Endothelial cell (in vitro differentiated cells): Measurements from ENCODE around the gene NIM1K. TPM values are rescaled to one million over a fixed set of nuclear protein-coding genes. Genes with fewer than 3 reads are reported as not detected.
"Not testable (repeated sequence)": the region's sequence is repeated elsewhere in the genome, so short reads cannot be mapped to it uniquely, and the experiment has no call there.

Experiments used
- DNase-seq: peaks from one replicate; pipeline ENCODE4 v3.0.0; 2021; ENCODE audit warnings: low spot score
- H3K27ac Mint-ChIP-seq: one replicate; pipeline ENCODE4 v1.8.0; 2021; ENCODE audit warnings: mixed read lengths, inconsistent platforms; ENCODE audit not compliant: unreplicated experiment
- H3K27me3 Mint-ChIP-seq: one replicate; pipeline ENCODE4 v1.8.0; 2021; ENCODE audit warnings: mild to moderate bottlenecking, moderate library complexity, mixed read lengths, inconsistent platforms; ENCODE audit not compliant: unreplicated experiment
- H3K36me3 Mint-ChIP-seq: one replicate; pipeline ENCODE4 v1.8.0; 2021; ENCODE audit warnings: mild to moderate bottlenecking, low read depth, mixed read lengths, inconsistent platforms; ENCODE audit not compliant: unreplicated experiment
- H3K4me1 Mint-ChIP-seq: one replicate; pipeline ENCODE4 v1.8.0; 2021; ENCODE audit warnings: mild to moderate bottlenecking, mixed read lengths, inconsistent platforms; ENCODE audit not compliant: unreplicated experiment
- H3K4me3 Mint-ChIP-seq: one replicate; pipeline ENCODE4 v1.8.0; 2021; ENCODE audit warnings: mild to moderate bottlenecking, mixed read lengths, inconsistent platforms; ENCODE audit not compliant: unreplicated experiment
- H3K9me3 Mint-ChIP-seq: one replicate; pipeline ENCODE4 v1.8.0; 2021; ENCODE audit warnings: mixed read lengths, inconsistent platforms; ENCODE audit not compliant: unreplicated experiment
- CTCF ChIP-seq: fragments of 200-600 bp; sonication (generic); IDR thresholded peaks from one replicate; pipeline ENCODE4 v1.5.0; 2021; ENCODE audit warnings: antibody characterized with exemption; ENCODE audit not compliant: unreplicated experiment
- total RNA-seq: library from RNA; stranded (reverse); fragmentation: NEBNext Ultra II Directional; extraction: Animal tissue kit (Norgen Biotek cat#: 25700); gene quantifications from one replicate; pipeline ENCODE4 v1.2.1, GENCODE V29; 2021; ENCODE audit not compliant: unreplicated experiment

The NIM1K gene
- total RNA-seq, 1 donor from 2014 or later = 0.15 TPM

GRCh38 chr5:43320846-43321245, 128.8 kb downstream of the NIM1K start:
- TF ChIP-seq CTCF = no peak
- Mint-ChIP-seq H3K4me1 (no peaks in the 10 kb centered on the region), H3K27me3 (no peaks in the 10 kb centered on the region), H3K36me3 (no peaks in the 10 kb centered on the region), H3K27ac (no peak overlapping the region), H3K4me3 (no peak overlapping the region), H3K9me3 (no peaks in the 10 kb centered on the region)
- no peak for DNase-seq

GRCh38 chr5:43323488-43323887, 131.5 kb downstream of the NIM1K start:
- H3K27me3 Mint-ChIP-seq, DNase-seq, H3K36me3 Mint-ChIP-seq, H3K9me3 Mint-ChIP-seq, H3K27ac Mint-ChIP-seq, H3K4me3 Mint-ChIP-seq, H3K4me1 Mint-ChIP-seq: not testable (repeated sequence)

GRCh38 chr5:43325624-43326023, 133.6 kb downstream of the NIM1K start:
- not testable (repeated sequence) for H3K4me1 Mint-ChIP-seq, H3K27me3 Mint-ChIP-seq, H3K36me3 Mint-ChIP-seq

More at GRCh38 chr5:43325624-43326023, 133.6 kb downstream of the NIM1K start:
- not testable (repeated sequence) for H3K9me3 Mint-ChIP-seq, DNase-seq, H3K4me3 Mint-ChIP-seq, H3K27ac Mint-ChIP-seq

Other genes starting within 250 kb of the NIM1K start
- 1.1 TPM for gene ANXA2R, start 151.9 kb upstream of the NIM1K start, total RNA-seq
- gene ZNF131, start 71.3 kb upstream of the NIM1K start, total RNA-seq = 30.4 TPM
- gene HMGCS1, start 121.2 kb downstream of the NIM1K start, total RNA-seq = 192 TPM
- 0.46 TPM for gene CCL28, start 220.2 kb downstream of the NIM1K start, total RNA-seq